Left cardiac atrium (tissue), 4 donors: ENCODE data around the gene PTPRR. TPM values are rescaled to one million over a fixed set of nuclear protein-coding genes. Genes with fewer than 3 reads are reported as not detected.

ENCODE experiments used
- ATAC-seq, 2 donors: fragments of 200-7000 bp; cut with Tn5 transposase; one replicate each; pipeline ENCODE4 v1.9.1; 2020; ENCODE audit warnings: mild to moderate bottlenecking in 2 of 2, moderate library complexity in 2 of 2
- DNase-seq: peaks from one replicate; pipeline ENCODE4 v3.0.0-alpha.2; 2020
- intact Hi-C, 2 donors: fragments of 100-400 bp; cut with DNase I; formaldehyde crosslinking; loops; one replicate each; pipeline versions ENCODE4 v1.14.1 to v1.15.1; 2022 to 2023
- total RNA-seq, 2 donors: library from RNA; stranded (reverse); fragmentation: NEBNext Ultra II Directional; extraction: Animal tissue kit (Norgen Biotek cat#: 25700); gene quantifications; one replicate each; pipeline ENCODE4 v1.2.1, GENCODE V29; 2021
- donor health status: DM: no; HTN: yes; CAD: no.
- donor health status: DM: no; HTN: yes; CAD: no; lungs with severe emphysema.
- donor health status: DM: yes; HTN: yes; CAD: no.
- donor health status: Dilated cardiomyopathy.

The PTPRR gene
- total RNA-seq, 2 donors from 2014 or later: 0.27 to 0.86 TPM

- DNase-seq: no peak
- ATAC-seq: no peak
- intact Hi-C loops: no loop called here
Observed at GRCh38 chr12:70919597-70920035, 922 bp downstream of the PTPRR start.

- ATAC-seq (no peak), DNase-seq (no peak)
- intact Hi-C loops: no loop called here
Observed at GRCh38 chr12:70919176-70919575, 1.4 kb downstream of the PTPRR start.

- intact Hi-C loops: no loop called here
Observed at GRCh38 chr12:70918321-70918720, 2.2 kb downstream of the PTPRR start.

GRCh38 chr12:70910666-70911065, 9.9 kb downstream of the PTPRR start:
- DNase-seq (no peak), ATAC-seq (no peak)
- intact Hi-C loops: no loop called here

More at GRCh38 chr12:70918321-70918720, 2.2 kb downstream of the PTPRR start:
- ATAC-seq (no peak), DNase-seq (no peak)

- no peak for ATAC-seq
- DNase-seq: no peak
- intact Hi-C loops: no loop called here
Observed at GRCh38 chr12:70908978-70909377, 11.6 kb downstream of the PTPRR start.

- ATAC-seq (no peak), DNase-seq (no peak)
- intact Hi-C loops: no loop called here
Observed at GRCh38 chr12:70907412-70907811, 13.1 kb downstream of the PTPRR start.

- DNase-seq (no peak), ATAC-seq (no peak)
- intact Hi-C loops: no loop called here
Observed at GRCh38 chr12:70895956-70896355, 24.6 kb downstream of the PTPRR start.

- no peak for DNase-seq
- intact Hi-C loops: no loop called here
Observed at GRCh38 chr12:70892593-70892992, 27.9 kb downstream of the PTPRR start.

GRCh38 chr12:70890895-70891832, 29.4 kb downstream of the PTPRR start:
- intact Hi-C loops: no loop called here
- DNase-seq: no peak
- ATAC-seq: no peak

More at GRCh38 chr12:70892593-70892992, 27.9 kb downstream of the PTPRR start:
- no peak for ATAC-seq

- ATAC-seq: no peak
Observed at GRCh38 chr12:70885956-70886355, 34.6 kb downstream of the PTPRR start.

GRCh38 chr12:70883855-70884254, 36.7 kb downstream of the PTPRR start:
- DNase-seq (no peak), ATAC-seq (no peak)
- intact Hi-C loops: no loop called here

More at GRCh38 chr12:70885956-70886355, 34.6 kb downstream of the PTPRR start:
- intact Hi-C loops: no loop called here
- DNase-seq: no peak

GRCh38 chr12:70880744-70881143, 39.8 kb downstream of the PTPRR start:
- ATAC-seq (no peak), DNase-seq (no peak)
- intact Hi-C loops: no loop called here

- intact Hi-C loops: no loop called here
- DNase-seq (no peak), ATAC-seq (no peak)
Observed at GRCh38 chr12:70876952-70877351, 43.6 kb downstream of the PTPRR start.

- DNase-seq (no peak), ATAC-seq (no peak)
- intact Hi-C loops: no loop called here
Observed at GRCh38 chr12:70875628-70876027, 44.9 kb downstream of the PTPRR start.

GRCh38 chr12:70854881-70855568, 65.5 kb downstream of the PTPRR start:
- DNase-seq (no peak), ATAC-seq (no peak)
- intact Hi-C loops: loop anchor here in 1 of 2 donors (5.0 kb wide), 1 partner anchor 118 kb away; no protein-coding TSS in a partner anchor

- no peak for DNase-seq
- intact Hi-C loops: loop anchor here in 1 of 2 donors (5.0 kb wide), 1 partner anchor 117 kb away; no protein-coding TSS in a partner anchor
- peak in 1 of 2 donors; percentile 68 for ATAC-seq
Observed at GRCh38 chr12:70854138-70854537, 66.4 kb downstream of the PTPRR start.

- ATAC-seq: peak; percentile 67 to 87
- peak; percentile 16 for DNase-seq
- intact Hi-C loops: loop anchor here in 1 of 2 donors (5.0 kb wide), 1 partner anchor 116 kb away; no protein-coding TSS in a partner anchor
Observed at GRCh38 chr12:70853326-70853725, 67.2 kb downstream of the PTPRR start.

GRCh38 chr12:70852416-70853150, 68.0 kb downstream of the PTPRR start:
- no peak for ATAC-seq
- DNase-seq: no peak
- intact Hi-C loops: loop anchor here in 1 of 2 donors (5.0 kb wide), 1 partner anchor 115 kb away; no protein-coding TSS in a partner anchor

- no peak for DNase-seq
- no peak for ATAC-seq
- intact Hi-C loops: no loop called here
Observed at GRCh38 chr12:70849265-70849960, 71.1 kb downstream of the PTPRR start.
